HG03457 (cell line): Measurements from ENCODE around the gene SLC30A2.
A peak's percentile ranks its signal among the peaks of the same experiment; 100 is the strongest.

Experiments
- ATAC-seq: cut with Tn5 transposase; IDR thresholded peaks from one replicate; pipeline ENCODE4 v1.9.1; 2021; ENCODE audit warnings: moderate number of reproducible peaks; ENCODE audit not compliant: unreplicated experiment

SLC30A2 gene

DNA sequence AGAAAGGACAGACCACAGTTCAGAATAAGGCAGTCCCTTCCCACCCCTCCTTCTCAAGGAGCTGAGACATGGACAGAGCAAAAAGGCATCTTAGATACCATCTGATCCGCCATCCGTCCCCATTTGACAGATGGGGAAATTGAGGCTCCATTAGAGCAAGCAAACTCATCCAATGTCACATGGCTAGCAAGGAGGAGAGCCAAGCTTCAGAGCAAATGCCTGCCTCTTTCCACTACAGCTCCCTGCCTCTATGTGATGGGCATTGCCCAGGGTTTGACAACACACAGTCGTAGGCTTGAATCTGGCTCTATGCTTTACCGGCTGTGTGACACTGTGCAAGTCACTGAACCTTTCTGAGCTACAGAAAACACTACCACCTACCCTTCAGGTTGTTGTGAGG lies 3.9 kb downstream of the SLC30A2 start:
- ATAC-seq, result no peak

DNA sequence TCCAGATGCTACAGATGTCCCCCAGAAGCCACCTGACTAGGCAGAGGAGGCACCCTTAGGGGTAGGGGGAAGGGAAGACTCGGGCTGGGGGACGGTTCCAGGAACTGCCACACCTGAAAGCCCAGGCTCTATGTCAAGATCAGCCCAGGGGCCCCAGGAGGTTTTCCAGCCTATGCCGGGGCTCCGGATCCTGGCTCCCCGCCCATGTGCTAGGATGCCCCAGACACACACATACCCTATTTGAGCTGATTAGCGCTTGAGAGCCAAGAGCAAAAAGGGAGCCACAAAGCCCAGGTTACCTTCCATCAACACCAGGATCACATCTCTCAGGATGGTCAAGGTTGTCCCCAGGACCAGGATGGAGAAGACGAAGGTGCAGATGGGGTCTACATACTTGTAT lies 4.5 kb downstream of the SLC30A2 start:
- no peak for ATAC-seq

DNA sequence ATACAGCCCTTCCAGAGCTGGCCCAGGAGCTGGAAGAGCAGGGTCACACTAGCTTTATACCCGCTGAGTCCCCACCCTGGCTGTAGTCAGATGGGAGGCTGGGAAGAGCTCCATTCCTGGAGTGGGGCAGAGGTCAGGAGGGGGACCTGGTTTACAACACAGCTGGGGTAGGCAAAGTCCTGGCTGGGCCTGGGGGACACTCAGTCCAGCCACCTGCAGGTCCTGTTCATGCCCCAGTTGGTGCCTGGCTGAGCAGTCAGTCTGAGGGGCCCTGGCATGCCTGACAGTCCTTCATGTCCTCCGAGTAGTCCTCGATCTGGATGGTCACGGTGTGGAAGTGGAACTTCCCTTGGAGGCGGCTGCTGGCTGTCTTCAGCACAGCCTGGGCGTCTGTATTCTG lies 7.0 kb downstream of the SLC30A2 start:
- no peak for ATAC-seq

DNA sequence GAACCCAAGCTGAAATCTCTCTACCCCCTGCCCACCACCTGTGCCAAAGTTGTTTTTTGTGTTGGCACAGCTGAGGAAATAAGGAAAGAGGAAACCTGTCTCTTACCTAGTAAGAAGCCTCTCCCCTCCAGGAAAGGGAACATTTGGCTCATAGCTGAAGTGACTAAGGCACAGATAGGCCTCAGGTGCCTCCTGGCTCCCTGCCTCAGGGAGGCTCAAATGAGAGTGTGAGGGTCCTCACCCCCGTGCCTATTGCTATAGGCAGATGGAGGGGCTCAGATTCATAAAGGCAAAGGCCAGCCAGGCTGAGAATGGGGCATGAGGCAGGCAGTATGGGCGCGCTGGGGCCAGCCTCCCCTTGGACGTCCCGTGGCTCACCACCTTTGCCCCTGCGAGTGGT lies 7.4 kb downstream of the SLC30A2 start:
- no peak for ATAC-seq

DNA sequence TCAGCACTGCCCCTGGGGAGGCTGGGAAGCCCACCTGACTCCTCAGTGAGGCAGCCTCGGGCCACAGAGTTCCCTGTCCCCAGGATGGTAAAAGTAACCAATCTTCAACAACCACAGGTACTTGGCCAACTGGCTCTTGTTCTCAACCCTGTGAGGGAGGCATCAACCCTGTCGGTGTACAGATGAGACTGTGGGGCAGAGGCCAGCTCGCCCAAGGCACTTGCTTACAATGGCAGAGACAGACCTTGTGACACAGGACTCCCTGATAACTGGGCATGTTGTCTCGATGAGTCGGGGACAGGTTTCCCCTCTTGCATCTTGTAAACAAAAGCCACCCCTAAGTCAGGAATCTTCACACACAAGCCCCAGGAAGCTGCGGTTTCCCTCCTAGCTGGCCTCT lies 8.0 kb downstream of the SLC30A2 start:
- ATAC-seq, result no peak

DNA sequence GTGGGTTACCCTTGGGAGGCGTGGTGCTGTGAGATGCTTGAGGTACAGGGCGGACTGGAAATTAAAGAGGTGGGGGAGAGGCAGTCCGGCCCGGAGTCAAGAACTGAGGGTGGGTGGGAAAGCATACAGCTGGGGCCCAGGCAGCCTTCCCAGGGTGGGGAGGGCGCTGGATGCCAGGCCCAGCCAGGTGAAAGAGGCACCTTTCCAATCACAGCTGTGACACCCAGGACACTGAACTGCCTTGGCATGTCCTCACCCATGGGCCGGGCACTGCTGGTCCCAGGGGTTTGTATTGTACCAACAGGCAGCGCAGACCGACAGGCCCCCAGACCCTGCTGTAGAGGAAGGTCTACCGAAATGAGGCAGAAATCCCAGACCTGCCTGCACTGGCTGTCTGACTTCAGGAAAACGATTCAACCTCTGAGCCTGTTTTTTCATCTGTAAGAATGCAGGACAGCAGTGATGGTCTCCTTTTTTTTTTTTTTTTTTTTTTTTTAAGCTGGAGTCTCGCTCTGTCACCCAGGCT lies 9.1 kb downstream of the SLC30A2 start:
- no peak for ATAC-seq

DNA sequence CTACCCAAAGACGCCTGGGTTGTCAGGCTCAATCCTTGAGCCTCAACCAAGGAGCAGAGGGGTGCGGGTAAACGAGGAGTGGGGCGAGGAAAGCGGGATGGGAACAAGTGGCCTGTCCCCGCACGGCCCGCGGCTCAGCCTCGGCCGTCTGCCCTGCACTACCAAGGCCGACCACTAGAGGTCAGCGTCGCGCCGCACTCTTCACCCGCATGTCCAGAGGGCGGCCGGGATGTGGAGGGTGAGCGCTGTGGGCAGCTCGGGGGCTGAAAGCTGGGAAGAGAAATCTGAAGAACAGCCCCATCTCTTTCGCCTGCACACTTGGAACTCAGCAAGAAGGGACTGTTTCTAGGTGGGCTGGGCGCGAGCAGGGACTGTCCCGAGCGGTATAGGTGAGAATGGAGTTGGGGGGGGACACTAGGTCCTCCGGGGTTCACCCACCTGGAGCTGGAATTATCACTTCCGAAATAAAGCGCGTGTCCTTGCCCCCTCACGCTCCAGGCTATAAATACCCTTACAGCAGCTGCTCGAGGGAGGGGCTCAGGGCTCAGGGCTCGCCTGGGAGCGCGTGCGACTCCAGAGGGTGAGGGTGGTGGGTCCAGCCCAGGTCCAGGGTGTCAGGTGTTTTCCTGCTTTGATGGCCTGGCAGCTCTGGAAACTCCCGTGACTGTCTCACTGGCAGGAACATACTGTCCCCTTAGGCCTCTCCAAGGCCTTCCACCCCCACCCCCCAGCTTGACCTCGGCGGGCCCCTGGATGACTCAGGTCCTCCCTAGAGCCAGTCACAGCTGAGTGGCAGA lies 9.8 kb downstream of the SLC30A2 start:
- ATAC-seq, result no peak

DNA sequence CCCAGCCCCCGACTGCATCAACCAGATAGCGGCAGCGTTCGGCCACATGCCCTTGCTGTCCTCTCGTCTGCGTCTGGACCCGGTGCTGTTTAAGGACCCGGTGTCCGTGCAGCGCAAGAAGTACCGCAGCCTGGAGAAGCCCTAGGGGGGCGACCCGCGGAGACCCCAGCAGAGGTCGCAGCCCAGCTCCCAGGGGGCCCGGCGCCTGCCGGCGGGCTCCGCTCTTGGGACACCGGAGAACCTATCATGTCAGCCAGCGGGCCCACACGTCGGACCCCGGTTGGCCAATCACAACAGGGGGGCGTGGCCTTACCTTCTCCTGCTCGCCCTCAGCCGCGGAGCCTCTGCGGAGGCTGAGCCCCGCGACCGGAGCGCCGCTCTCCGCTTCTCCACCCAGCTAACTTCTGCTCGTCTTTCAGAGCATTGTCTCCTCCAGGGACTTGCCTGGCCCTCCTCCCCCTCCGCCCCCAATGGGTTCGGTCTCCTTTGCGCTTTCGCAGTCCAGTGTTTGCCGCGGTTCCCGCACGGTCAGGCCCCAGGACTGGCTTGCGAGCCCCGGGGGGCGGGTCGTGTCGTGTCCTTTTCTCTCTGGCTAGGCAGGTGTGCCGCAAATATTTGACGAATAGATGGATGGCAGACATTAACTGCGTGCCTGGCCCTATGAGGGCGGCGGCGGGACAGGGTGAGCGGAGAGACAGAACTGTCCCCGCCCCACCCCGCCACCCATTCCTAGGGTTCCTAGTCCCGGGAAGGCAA lies 10.5 kb downstream of the SLC30A2 start:
- peak; percentile 46 for ATAC-seq

DNA sequence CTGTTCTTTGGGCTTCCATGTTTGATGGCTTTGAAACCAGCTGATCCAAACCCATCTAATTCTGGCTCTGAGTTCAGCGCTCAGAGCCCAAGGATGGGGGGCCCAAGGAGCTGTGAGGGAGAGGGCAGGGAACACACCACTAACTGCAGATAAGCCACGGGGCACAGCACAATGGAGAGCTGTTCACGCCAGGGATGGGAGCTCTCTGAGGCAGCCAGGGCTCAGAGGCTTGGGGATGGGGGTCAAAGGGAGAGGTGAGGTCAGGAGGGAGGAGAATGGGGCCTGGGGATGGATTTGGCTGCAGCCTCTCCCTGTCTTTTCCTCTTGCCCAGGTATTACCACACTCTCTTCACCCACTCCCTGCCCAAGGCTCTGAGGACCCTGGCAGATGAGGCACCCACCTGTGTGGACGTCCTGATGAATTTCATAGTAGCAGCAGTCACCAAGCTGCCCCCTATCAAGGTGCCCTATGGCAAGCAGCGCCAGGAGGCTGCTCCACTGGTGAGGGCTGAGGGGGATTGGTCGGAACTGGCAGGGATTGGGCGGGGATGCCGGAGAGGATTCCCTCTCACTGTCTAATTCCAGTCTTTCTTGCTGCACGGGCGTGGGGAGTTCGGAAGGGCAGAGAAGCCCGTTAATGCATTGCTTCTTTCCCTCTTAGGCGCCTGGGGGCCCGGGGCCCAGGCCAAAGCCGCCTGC lies 11.3 kb downstream of the SLC30A2 start:
- no peak for ATAC-seq

DNA sequence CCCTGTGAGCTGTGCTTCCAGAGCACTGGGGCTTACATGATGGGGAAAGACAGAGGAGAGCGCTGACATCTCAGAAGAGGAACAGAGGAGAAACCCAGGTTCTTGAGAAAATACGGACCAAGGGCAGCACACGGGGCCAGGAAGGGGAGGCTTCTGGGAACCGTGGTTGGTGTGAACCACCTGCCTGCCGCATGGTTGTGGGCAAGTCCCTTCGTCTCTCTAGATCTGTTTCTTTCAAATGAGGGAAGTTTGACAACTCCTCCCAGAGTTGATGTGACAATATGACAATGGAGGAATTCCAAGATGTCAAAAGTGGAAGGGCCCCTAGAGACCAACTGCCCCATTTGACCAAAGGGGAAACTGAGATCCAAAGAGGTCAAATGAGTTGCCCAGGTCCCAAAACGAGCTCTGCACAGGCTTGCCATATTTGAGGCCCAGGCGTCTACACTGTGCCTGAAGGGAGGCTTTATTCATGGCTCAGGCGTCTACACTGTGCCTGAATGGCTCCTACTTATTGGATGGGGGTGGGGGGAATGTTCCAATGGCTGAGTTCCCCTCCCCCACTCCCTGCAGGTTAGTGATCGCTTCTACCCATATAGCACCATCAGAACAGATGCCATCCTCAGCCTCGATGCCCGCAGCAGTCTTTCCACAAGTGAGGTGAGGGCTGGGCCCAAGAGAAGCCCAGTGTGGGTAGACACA lies 13.1 kb downstream of the SLC30A2 start:
- no peak for ATAC-seq

DNA sequence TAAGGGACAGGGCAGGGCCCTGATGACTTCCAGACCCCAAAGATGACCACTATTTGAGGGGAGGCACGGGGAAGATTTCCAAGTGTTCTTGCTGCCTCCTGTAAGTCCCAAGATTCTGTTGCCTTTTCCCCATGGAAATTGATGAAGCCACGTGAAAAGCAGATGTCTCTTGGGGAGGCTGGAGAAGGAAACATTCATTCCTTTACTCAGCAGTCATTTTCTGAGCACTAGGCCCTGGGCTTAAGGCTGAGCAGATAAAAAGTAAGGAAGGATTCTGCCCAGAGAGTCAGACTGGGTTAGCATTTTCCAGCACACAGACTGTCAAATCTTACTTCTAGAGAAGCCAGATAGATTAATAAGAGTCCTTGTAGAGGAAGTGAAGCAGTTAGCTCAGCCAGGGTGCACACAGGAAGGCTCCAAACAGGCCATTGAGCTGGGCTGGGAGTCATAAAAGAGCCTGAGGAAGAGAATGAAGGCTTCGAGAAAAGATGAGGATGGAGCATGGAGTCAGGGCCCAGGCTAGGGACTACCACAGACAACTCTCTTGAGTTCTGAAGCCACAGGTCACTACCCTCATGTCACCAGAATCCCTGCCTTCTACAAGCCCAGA lies 14.2 kb downstream of the SLC30A2 start:
- no peak for ATAC-seq

DNA sequence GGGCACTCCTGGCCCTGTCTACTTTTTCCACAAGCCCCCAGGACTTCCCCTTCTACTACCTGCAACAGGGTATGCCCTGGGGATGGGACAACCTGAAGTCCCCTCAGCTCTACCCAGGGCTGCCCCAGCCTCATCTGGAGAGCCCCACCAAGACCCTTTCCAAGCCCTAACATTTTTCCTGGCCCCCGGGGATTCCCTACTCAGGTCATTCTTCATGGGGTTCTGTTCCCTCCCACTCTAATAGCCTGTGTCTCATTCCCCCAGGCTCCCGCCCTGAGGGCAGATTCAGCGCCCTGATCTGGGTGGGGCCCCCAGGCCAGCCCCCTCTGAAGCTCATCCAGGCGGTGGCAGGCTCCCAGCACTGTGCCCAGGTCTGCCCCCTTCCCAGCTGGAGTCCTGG lies 14.7 kb downstream of the SLC30A2 start:
- no peak for ATAC-seq

DNA sequence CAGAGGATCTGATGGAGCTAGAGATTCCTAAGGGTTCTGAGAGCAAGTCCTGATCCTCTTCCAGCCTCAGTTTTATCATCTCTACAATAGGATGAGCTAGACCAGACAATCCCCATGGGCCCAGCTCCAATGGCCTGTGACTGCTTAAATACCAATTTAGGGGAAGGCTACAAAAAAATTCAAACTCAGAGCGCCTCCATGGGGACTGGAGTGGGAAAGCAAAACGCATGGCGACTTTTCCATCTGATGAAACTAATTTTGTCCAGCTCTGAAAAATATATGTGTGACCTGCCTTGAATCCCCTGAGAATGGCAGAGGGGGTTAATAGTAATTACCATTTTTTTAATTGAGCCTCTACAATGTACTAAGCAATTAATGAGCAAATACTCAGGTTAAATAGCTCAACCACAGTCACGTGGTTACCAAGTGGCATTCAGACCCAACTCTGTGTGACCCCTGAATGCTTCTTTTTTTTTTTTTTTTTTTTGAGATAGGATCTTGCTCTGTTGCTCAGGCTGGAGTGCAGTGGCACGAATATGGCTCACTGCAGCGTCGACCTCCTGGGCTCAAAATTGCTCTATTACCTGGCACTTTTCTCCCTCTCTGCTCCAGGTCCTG lies 15.9 kb downstream of the SLC30A2 start:
- ATAC-seq, result no peak

DNA sequence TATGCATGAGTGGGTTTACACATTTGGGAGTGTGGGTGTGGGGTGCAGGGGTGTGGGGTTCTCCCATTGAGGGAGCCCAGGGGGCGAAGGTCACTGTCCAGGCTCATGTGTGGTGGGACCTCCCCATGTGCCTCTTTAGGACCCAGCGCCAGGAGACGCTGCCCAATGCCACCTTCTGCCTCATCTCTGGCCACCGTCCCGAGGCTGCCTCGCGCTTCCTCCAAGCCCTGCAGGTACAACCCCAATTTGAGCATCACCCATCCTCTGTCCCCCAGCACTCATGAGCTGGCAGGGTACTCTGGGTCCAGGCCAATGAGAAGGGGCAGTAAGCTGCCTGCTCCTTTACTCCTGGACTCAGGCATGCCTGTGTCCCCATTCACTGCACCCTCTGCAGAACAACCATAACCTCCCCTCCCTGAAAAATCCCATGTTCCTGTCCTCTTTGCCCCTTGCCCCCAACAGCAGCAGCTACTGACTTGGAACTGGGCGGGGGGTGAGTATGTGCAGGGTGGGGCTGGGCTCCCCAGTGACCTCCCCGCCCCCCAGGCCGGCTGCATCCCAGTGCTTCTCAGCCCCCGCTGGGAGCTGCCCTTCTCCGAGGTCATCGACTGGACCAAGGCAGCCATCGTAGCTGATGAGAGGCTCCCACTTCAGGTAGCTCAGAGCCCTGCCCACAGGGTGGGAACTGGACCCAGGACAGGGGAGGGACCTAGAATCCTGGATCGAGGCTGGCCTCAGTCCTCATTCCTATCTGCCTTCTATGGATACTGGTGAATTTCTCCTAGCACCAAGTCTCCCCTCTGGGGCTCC lies 16.7 kb downstream of the SLC30A2 start:
- no peak for ATAC-seq

DNA sequence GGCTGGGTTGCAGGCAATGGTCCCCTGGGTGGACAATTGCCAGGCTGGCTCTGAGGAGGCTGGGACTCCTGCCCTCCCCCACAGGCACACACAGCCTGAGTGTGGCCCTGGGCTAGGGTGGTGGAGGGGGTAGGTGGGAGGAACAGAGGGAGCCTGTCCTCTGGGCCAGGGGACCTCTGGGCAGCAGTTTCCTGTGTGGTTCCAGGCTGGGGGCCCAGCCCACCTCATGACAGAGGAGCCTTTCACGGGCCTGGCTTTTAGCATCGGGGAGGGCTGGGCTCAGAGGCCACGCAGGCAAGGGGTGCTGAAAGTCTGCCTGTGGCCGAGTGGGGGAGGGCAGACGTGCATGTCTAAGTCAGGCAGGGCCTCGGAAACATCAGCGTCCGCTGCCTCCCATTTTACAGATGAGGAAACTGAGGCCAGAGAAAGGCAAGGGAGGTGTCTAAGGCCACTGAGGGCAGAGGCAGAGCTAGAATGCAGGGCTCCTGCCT lies 17.4 kb downstream of the SLC30A2 start:
- no peak for ATAC-seq

DNA sequence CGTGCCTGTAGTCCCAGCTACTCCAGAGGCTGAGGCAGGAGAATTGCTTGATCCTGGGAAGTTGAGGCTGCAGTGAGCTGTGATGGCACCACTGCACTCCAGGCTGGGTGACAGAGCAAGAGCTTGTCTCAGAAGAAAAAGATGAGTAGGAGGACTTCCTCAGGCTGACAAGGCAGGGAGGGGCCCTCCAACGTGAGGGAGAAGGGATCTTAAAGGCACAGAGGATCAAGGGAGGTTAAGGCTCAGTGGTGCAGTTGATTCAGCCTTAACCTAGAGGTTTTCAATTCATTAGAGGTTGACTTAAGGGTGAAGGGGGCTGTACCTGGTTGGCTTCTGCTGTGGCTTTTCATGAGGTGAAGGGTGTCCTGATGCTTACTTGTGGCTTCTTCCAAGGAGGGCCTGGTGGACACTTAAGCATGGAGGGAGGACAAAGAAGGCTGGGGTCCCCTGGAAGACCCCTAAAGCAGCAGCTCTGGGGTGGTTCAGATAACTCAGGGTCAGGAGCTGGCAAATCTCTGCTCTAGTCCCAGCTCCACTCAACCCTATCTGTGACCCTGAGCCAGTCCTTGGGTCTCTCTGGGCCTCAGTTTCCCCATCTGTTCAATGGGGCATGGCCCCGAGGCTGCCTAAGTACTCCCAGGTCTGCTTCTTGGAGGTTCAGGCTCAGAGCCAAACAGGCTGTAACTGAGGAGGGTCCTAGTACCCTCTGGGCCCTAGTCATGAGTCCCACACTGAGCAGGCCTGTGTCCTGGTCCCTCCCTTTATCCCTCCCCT lies 18.0 kb downstream of the SLC30A2 start:
- ATAC-seq, result no peak

DNA sequence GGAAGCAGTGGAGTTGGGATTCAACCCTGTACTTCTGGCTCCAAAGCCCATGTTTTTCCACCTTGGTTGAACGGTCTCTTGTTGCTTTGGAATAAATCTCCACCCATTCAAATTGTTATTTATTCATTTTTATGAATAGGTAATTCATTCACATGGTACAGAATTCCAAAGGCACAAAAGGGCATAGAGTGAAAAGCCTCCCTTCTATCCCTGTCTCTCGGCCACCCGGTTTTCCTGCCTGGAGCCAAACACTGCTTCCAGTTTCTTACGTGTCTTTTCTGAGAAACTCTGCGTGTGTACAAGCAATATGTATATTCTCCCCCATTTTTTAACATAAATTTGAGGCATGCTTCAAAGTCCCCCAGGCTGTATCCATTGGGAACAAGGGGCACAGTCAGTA lies 20.4 kb downstream of the SLC30A2 start:
- ATAC-seq, result no peak

DNA sequence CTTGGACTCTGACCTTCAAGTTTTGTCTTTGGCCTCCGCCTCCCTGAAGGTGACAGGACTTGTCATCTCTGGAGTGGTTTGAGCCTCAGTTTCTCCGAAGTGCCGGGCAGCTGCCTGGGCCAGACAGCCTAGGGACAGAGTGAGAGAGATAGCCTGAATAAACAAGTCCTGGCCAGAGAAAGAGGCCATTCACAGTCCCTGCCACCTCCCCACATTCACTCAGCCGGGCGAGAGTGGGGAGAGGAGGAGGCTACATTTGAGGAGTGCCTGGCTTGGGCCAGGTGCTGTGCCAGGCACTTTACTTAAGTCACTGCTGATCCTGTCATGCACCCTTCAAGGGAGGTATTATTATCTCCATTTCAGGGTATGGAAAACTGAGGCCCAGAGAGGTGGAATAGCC lies 20.9 kb downstream of the SLC30A2 start:
- ATAC-seq, result no peak
